Heart left ventricle (tissue), 13 donors: Measurements from ENCODE around the gene FAM167B.

ENCODE experiments used
- POLR2A ChIP-seq, 2 donors: fragments of 450-650 bp; IDR thresholded peaks; one replicate each; pipeline ENCODE4 v1.6.1; 2017; ENCODE audit warnings: antibody characterized with exemption in 2 of 2, mild to moderate bottlenecking in 2 of 2, moderate library complexity in 2 of 2
- TF ChIP-seq, protein P1 (sequence below), 12 donors: fragments of 200-600 bp; sonication (generic) in 4 of 12; IDR thresholded peaks; one replicate each; pipeline versions ENCODE4 v1.5.0 to v1.8.0; 2018 to 2022; ENCODE audit warnings: antibody characterized with exemption in 12 of 12, mild to moderate bottlenecking in 5 of 12
- donor health status: ischemic (EF 13 %, LVEDD 7.1; RV severe dilation, severe dysfunction).
- donor health status: DM: no; HTN: yes; CAD: no.
- donor health status: DM: no; HTN: no; CAD: no.
- donor health status: ischemic (EF 25% LVEDD 6.9; RV normal size, moderate dysfunction).
- donor health status: ischemic (EF 25% LVEDD 5.7; RV mildly dilated, moderate dysfunction).
- donor health status: ischemic (EF 35%, LVEDD 5.7; RV mildly dilated, moderate dysfunction).
- donor health status: nonischemic (EF 11% LVEDD 7.7; RV severe dilation, severe dysfunction).
- donor health status: DM: yes; HTN: yes; CAD: no.
- donor health status: PGD.
- donor health status: ischemic (EF 29% LVEDD 5.4; RV normal size, mild dysfunction).
- donor health status: nonischemic (EF 23%, LVEDD 6.1; RV moderate dilation, normal function).

DNA sequence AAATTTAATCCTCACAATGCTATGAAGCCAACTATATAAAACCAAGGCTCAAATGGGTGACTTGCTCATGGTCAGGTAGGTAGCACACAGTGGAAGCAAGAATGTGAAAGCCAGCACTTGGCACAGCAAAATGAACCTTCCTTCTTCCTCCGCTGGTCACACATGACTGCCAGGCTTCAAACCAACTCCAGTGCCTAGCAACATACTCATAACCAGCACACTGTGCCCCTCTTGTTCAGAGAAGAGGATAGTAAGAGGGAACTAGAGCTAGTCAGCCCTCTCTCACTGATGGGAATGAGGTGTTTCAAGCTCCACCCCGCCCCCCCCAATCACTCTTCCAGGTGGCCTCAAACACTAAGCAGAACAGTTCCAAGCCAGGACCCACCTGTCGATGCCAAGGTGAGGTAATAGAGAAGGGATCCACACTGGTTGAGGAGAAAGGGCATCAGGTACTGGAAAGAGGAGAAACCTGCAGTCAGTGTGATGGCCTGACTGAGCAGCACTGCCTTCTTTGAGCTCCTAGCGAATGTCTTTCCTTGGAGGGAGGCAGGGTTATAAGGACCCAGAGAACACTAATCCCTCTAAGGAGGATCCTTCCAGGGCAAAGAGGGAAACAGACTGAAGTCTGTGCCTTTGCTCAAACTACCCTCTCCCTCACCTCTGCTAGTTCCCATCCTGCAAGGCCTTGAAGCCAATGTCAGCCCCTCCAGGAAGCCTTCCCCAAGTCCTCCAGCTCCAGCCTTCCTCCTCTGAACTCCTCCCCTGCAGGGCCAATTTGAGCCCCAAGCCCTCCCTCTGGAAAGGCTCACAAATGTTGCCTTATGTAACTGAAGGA, 26.1 kb upstream of the FAM167B start:
- TF ChIP-seq, protein P1, sequence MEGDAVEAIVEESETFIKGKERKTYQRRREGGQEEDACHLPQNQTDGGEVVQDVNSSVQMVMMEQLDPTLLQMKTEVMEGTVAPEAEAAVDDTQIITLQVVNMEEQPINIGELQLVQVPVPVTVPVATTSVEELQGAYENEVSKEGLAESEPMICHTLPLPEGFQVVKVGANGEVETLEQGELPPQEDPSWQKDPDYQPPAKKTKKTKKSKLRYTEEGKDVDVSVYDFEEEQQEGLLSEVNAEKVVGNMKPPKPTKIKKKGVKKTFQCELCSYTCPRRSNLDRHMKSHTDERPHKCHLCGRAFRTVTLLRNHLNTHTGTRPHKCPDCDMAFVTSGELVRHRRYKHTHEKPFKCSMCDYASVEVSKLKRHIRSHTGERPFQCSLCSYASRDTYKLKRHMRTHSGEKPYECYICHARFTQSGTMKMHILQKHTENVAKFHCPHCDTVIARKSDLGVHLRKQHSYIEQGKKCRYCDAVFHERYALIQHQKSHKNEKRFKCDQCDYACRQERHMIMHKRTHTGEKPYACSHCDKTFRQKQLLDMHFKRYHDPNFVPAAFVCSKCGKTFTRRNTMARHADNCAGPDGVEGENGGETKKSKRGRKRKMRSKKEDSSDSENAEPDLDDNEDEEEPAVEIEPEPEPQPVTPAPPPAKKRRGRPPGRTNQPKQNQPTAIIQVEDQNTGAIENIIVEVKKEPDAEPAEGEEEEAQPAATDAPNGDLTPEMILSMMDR (IDR thresholded peaks at IDR 0.05) = no peak
- no peak for TF ChIP-seq POLR2A (IDR thresholded peaks at IDR 0.05)
